ENCODE results near the gene PRKCE. TPM values are rescaled to one million over a fixed set of nuclear protein-coding genes. Genes with fewer than 3 reads are reported as not detected.

PRKCE gene
- total RNA-seq, 1 experiment from 2014 or later, result 17.7 TPM

DNA sequence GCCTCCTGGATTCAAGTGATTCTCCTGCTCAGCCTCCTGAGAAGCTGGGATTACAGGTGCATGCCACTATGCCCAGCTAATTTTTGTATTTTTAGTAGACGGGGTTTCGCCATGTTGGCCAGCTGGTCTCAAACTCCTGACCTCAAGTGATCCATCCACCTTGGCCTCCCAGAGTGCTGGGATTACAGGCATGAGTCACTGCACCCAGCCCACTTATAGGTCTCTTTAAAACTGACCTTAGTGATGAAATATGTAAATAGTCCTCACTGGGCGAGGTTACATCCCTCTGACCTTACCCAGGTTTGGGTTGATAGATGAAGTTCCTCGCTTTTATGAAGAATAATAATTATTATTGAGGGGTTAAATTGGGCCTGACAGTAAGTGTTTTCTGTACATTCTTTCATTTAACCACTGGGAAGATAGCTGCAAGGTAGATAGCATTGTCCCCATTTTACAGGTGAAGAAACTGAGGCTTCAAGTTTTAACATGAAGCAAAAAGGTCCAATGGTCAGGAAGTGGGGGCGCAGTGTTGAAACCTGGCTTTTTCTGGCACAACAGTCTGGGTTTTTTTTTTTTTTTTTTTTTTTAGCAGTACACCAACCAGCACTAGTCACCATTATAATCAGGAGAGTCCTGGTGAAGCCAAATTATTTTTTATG, 471.0 kb downstream of the PRKCE start:
- no peak overlapping the region for H3K4me3 Mint-ChIP-seq (ENCODE audit: low read depth, unreplicated experiment)
- no TSS peak for BruUV-seq (replicated peaks)
- TF ChIP-seq, protein P1, sequence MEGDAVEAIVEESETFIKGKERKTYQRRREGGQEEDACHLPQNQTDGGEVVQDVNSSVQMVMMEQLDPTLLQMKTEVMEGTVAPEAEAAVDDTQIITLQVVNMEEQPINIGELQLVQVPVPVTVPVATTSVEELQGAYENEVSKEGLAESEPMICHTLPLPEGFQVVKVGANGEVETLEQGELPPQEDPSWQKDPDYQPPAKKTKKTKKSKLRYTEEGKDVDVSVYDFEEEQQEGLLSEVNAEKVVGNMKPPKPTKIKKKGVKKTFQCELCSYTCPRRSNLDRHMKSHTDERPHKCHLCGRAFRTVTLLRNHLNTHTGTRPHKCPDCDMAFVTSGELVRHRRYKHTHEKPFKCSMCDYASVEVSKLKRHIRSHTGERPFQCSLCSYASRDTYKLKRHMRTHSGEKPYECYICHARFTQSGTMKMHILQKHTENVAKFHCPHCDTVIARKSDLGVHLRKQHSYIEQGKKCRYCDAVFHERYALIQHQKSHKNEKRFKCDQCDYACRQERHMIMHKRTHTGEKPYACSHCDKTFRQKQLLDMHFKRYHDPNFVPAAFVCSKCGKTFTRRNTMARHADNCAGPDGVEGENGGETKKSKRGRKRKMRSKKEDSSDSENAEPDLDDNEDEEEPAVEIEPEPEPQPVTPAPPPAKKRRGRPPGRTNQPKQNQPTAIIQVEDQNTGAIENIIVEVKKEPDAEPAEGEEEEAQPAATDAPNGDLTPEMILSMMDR (IDR thresholded peaks at IDR 0.05; ENCODE audit: unreplicated experiment), result no peak
- intact Hi-C loops (cut with micrococcal nuclease; ENCODE audit: unreplicated experiment), result no loop called here
- CTCF ChIA-PET, result interaction anchor here (0.7 kb wide), 1 partner anchor 256 kb away, joined by 3 read pairs; no protein-coding TSS in a partner anchor
- no peaks in the 10 kb centered on the region for H3K36me3 Mint-ChIP-seq (ENCODE audit: insufficient read depth, unreplicated experiment)
- H3K27me3 Mint-ChIP-seq (ENCODE audit: unreplicated experiment), result no peaks in the 10 kb centered on the region
- H3K27ac Mint-ChIP-seq (ENCODE audit: unreplicated experiment), result no peak overlapping the region
- H3K4me1 Mint-ChIP-seq (ENCODE audit: low read depth, unreplicated experiment), result peaks cover 10% of the 10 kb centered on the region
- H3K9me3 Mint-ChIP-seq (ENCODE audit: low read depth, unreplicated experiment), result peaks cover 2% of the 10 kb centered on the region
- no peak for DNase-seq

DNA sequence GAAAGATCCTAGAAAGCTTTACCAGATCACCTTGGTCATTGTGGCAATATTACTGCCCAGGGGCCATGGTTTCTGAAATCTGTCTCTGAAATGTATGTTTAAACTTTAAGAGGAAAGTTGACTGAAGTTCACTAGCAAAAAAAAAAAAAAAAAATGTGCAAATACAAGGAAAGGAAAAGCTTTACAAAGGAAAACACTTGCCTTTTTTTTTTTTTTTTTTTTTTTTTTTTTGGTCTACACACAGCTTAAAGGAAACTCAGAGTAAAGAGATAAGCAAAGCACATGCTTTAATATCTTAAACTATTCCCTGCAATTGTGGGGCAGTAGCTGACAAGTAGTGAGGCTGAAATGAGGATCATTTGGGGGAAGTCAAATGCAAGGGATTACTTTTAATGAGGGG, 471.5 kb downstream of the PRKCE start:
- H3K9me3 Mint-ChIP-seq (ENCODE audit: low read depth, unreplicated experiment), result peaks cover 1% of the 10 kb centered on the region
- CTCF ChIA-PET, result interaction anchor here (0.7 kb wide), 2 partner anchors 198 to 256 kb away, joined by 3 read pairs; no protein-coding TSS in a partner anchor
- no peaks in the 10 kb centered on the region for H3K36me3 Mint-ChIP-seq (ENCODE audit: insufficient read depth, unreplicated experiment)
- DNase-seq, result no peak
- H3K27me3 Mint-ChIP-seq (ENCODE audit: unreplicated experiment), result no peaks in the 10 kb centered on the region
- no peak overlapping the region for H3K4me3 Mint-ChIP-seq (ENCODE audit: low read depth, unreplicated experiment)
- TF ChIP-seq, protein P1 (IDR thresholded peaks at IDR 0.05; ENCODE audit: unreplicated experiment), result no peak
- no TSS peak for BruUV-seq (replicated peaks)
- H3K27ac Mint-ChIP-seq (ENCODE audit: unreplicated experiment), result no peak overlapping the region
- peaks cover 5% of the 10 kb centered on the region for H3K4me1 Mint-ChIP-seq (ENCODE audit: low read depth, unreplicated experiment)
- intact Hi-C loops (cut with micrococcal nuclease; ENCODE audit: unreplicated experiment), result no loop called here

DNA sequence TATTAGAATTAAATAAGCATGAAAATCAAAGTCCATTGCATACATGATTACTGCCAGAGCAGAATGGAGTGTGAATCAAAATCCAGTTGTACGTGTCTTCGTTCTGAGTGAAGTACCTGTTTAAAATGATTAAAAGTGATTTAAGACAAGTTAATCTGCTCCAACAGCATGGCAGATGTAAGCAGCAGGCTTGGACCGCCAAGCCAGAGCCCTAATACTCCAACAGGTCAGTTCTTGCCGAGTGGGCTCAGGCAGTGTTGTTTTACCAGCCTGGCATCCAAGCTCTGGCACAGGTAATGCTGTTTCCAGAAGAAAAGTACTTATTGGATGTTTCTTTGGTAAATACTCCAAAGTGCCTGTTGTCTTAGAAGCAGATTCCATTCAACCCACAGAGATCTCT, 474.3 kb downstream of the PRKCE start:
- no peaks in the 10 kb centered on the region for H3K27me3 Mint-ChIP-seq (ENCODE audit: unreplicated experiment)
- DNase-seq, result no peak
- BruUV-seq (replicated peaks), result no TSS peak
- no peak overlapping the region for H3K4me3 Mint-ChIP-seq (ENCODE audit: low read depth, unreplicated experiment)
- CTCF ChIA-PET, result interaction anchor here (0.6 kb wide), 1 partner anchor 288 kb away, joined by 3 read pairs; no protein-coding TSS in a partner anchor
- TF ChIP-seq, protein P1 (IDR thresholded peaks at IDR 0.05; ENCODE audit: unreplicated experiment), result no peak
- H3K9me3 Mint-ChIP-seq (ENCODE audit: low read depth, unreplicated experiment), result no peaks in the 10 kb centered on the region
- H3K27ac Mint-ChIP-seq (ENCODE audit: unreplicated experiment), result no peak overlapping the region
- intact Hi-C loops (cut with micrococcal nuclease; ENCODE audit: unreplicated experiment), result no loop called here
- H3K4me1 Mint-ChIP-seq (ENCODE audit: low read depth, unreplicated experiment), result no peaks in the 10 kb centered on the region
- no peaks in the 10 kb centered on the region for H3K36me3 Mint-ChIP-seq (ENCODE audit: insufficient read depth, unreplicated experiment)

DNA sequence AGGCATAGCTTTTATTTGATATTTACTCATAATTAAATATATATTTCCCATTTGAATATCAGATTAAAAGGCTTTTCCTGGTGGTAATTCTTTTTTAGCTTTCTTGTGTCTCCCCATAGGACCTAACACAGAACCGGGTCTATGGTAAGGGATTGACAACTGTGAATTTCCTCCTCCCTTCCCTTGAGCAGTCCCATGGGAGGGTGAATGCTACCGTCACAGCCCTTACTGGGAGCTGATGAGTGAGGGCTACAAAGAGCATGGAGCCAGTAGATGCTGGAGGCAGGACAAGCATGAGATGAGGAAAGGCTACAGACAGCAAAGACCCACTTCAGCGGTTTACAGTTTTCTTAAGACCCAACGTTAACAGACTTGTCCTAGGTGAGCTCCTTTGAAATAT, 475.1 kb downstream of the PRKCE start:
- intact Hi-C loops (cut with micrococcal nuclease; ENCODE audit: unreplicated experiment), result no loop called here
- TF ChIP-seq, protein P1 (IDR thresholded peaks at IDR 0.05; ENCODE audit: unreplicated experiment), result no peak
- H3K27ac Mint-ChIP-seq (ENCODE audit: unreplicated experiment), result no peak overlapping the region
- DNase-seq, result no peak
- H3K4me1 Mint-ChIP-seq (ENCODE audit: low read depth, unreplicated experiment), result no peaks in the 10 kb centered on the region
- no peaks in the 10 kb centered on the region for H3K27me3 Mint-ChIP-seq (ENCODE audit: unreplicated experiment)
- CTCF ChIA-PET, result interaction anchor here (0.6 kb wide), 1 partner anchor 287 kb away, joined by 3 read pairs; no protein-coding TSS in a partner anchor
- H3K4me3 Mint-ChIP-seq (ENCODE audit: low read depth, unreplicated experiment), result no peak overlapping the region
- no TSS peak for BruUV-seq (replicated peaks)
- no peaks in the 10 kb centered on the region for H3K9me3 Mint-ChIP-seq (ENCODE audit: low read depth, unreplicated experiment)
- no peaks in the 10 kb centered on the region for H3K36me3 Mint-ChIP-seq (ENCODE audit: insufficient read depth, unreplicated experiment)

Data from Calu3 (cell line).